ENCODE results near the gene SP140L. TPM values are rescaled to one million over a fixed set of nuclear protein-coding genes. Genes with fewer than 3 reads are reported as not detected.
"Not testable (repeated sequence)": the region's sequence is repeated elsewhere in the genome, so short reads cannot be mapped to it uniquely, and the experiment has no call there.

SP140L gene
- total RNA-seq, 6 donors from 2014 or later: 15.5 to 38.8 (median 18.9) TPM

GRCh38 chr2:230434677-230435324, 107.8 kb downstream of the SP140L start:
- WGBS, 2 donors: 73 to 74% methylated on average over 4 of the region's 4 CpGs
- ATAC-seq (ENCODE audit: low FRiP score in 2 of 2): peak in 1 of 2 donors; percentile 38

GRCh38 chr2:230435431-230435830, 108.4 kb downstream of the SP140L start:
- ATAC-seq (ENCODE audit: low FRiP score in 2 of 2) (no peak), DNase-seq (no peak)
- no peak overlapping the region for H3K27ac ChIP-seq
- H3K36me3 ChIP-seq: peaks cover 0 to 19% (median 0%) of the 10 kb centered on the region in 4 donors
- no peaks in the 10 kb centered on the region for H3K9me3 ChIP-seq
- no peaks in the 10 kb centered on the region for H3K27me3 ChIP-seq
- peaks cover 4 to 18% (median 17%) of the 10 kb centered on the region in 4 donors for H3K4me1 ChIP-seq
- TF ChIP-seq POLR2AphosphoS5 (IDR thresholded peaks at IDR 0.05) (no peak), POLR2A (IDR thresholded peaks at IDR 0.05) (no peak), EP300 (IDR thresholded peaks at IDR 0.05) (no peak), CTCF (IDR thresholded peaks at IDR 0.05) (no peak)
- 88 to 96% methylated on average over 2 of the region's 2 CpGs for WGBS, 2 donors
- no peak overlapping the region for H3K4me3 ChIP-seq

More at GRCh38 chr2:230434677-230435324, 107.8 kb downstream of the SP140L start:
- Histone ChIP-seq H3K27me3 (no peaks in the 10 kb centered on the region), H3K4me3 (no peak overlapping the region), H3K9me3 (no peaks in the 10 kb centered on the region), H3K4me1 (peaks cover 0 to 21% (median 14%) of the 10 kb centered on the region in 4 donors), H3K36me3 (peaks cover 0 to 24% (median 2%) of the 10 kb centered on the region in 4 donors), H3K27ac (peak overlapping the region in 2 of 4 donors; percentile 33 to 59)
- no peak for DNase-seq
- TF ChIP-seq CTCF (IDR thresholded peaks at IDR 0.05) (no peak), EP300 (IDR thresholded peaks at IDR 0.05) (no peak), POLR2A (IDR thresholded peaks at IDR 0.05) (no peak), POLR2AphosphoS5 (IDR thresholded peaks at IDR 0.05) (no peak)

GRCh38 chr2:230439121-230439520, 112.1 kb downstream of the SP140L start:
- ATAC-seq (ENCODE audit: low FRiP score in 2 of 2): not testable (repeated sequence)

GRCh38 chr2:230439590-230439989, 112.6 kb downstream of the SP140L start:
- DNase-seq (no peak), ATAC-seq (ENCODE audit: low FRiP score in 2 of 2) (no peak)
- H3K4me1 ChIP-seq: peaks cover 20 to 37% (median 23%) of the 10 kb centered on the region in 4 donors
- H3K36me3 ChIP-seq: peaks cover 3 to 32% (median 14%) of the 10 kb centered on the region in 4 donors
- H3K27me3 ChIP-seq: no peaks in the 10 kb centered on the region
- peak overlapping the region in 3 of 4 donors; percentile 28 to 62 (median 62) for H3K27ac ChIP-seq
- no peak overlapping the region for H3K4me3 ChIP-seq
- TF ChIP-seq POLR2AphosphoS5 (IDR thresholded peaks at IDR 0.05): no peak
- no peak for TF ChIP-seq POLR2A (IDR thresholded peaks at IDR 0.05)
- no peak for TF ChIP-seq CTCF (IDR thresholded peaks at IDR 0.05)
- TF ChIP-seq EP300 (IDR thresholded peaks at IDR 0.05): no peak
- H3K9me3 ChIP-seq: no peaks in the 10 kb centered on the region
- WGBS, 2 donors: 29 to 30% methylated on average over 2 of the region's 2 CpGs

More at GRCh38 chr2:230439121-230439520, 112.1 kb downstream of the SP140L start:
- H3K9me3 ChIP-seq, H3K4me3 ChIP-seq, DNase-seq, H3K27me3 ChIP-seq: not testable (repeated sequence)
- peak overlapping the region in 2 of 4 donors; percentile 28 to 62 for H3K27ac ChIP-seq
- peaks cover 2 to 28% (median 9%) of the 10 kb centered on the region in 4 donors for H3K36me3 ChIP-seq
- H3K4me1 ChIP-seq: peaks cover 20 to 37% (median 24%) of the 10 kb centered on the region in 4 donors

GRCh38 chr2:230441227-230441897, 114.4 kb downstream of the SP140L start:
- DNase-seq (peak in 1 of 2 donors; percentile 53), ATAC-seq (ENCODE audit: low FRiP score in 2 of 2) (peak; percentile 63 to 70)
- WGBS, 2 donors: 48 to 53% methylated on average over 4 of the region's 4 CpGs
- H3K27me3 ChIP-seq: no peaks in the 10 kb centered on the region
- H3K36me3 ChIP-seq: peaks cover 3 to 44% (median 21%) of the 10 kb centered on the region in 4 donors
- H3K9me3 ChIP-seq: no peaks in the 10 kb centered on the region
- no peak overlapping the region for H3K4me3 ChIP-seq
- H3K27ac ChIP-seq: peak overlapping the region; percentile 37 to 69 (median 61)
- peaks cover 20 to 37% (median 23%) of the 10 kb centered on the region in 4 donors for H3K4me1 ChIP-seq
- TF ChIP-seq POLR2AphosphoS5 (IDR thresholded peaks at IDR 0.05) (no peak), CTCF (IDR thresholded peaks at IDR 0.05) (no peak), POLR2A (IDR thresholded peaks at IDR 0.05) (peak in 2 of 4 donors; percentile 14 to 17), EP300 (IDR thresholded peaks at IDR 0.05) (peak in 2 of 4 donors; percentile 83 to 88)

All from upper lobe of left lung (tissue), 6 donors.